GM19463 (cell line): ENCODE measurements around the gene UHRF1.
"Not testable (repeated sequence)": the region's sequence is repeated elsewhere in the genome, so short reads cannot be mapped to it uniquely, and the experiment has no call there.

Experiments
- ATAC-seq: cut with Tn5 transposase; IDR thresholded peaks from one replicate; pipeline ENCODE4 v1.9.1; 2021; ENCODE audit warnings: mild to moderate bottlenecking, moderate library complexity; ENCODE audit not compliant: unreplicated experiment

Gene UHRF1

GRCh38 chr19:4897146-4897545 lies 12.2 kb upstream of the UHRF1 start:
- no peak for ATAC-seq

- not testable (repeated sequence) for ATAC-seq
These were observed 8.4 kb upstream of the UHRF1 start for GRCh38 chr19:4900879-4901278.

GRCh38 chr19:4902796-4903195 lies 6.5 kb upstream of the UHRF1 start, which contains the start of gene ARRDC5:
Gene ARRDC5, minus strand, starts transcription at chr19:4902896. Its CDS starts 71 bp downstream, at chr19:4902825.
- no peak for ATAC-seq

DNA sequence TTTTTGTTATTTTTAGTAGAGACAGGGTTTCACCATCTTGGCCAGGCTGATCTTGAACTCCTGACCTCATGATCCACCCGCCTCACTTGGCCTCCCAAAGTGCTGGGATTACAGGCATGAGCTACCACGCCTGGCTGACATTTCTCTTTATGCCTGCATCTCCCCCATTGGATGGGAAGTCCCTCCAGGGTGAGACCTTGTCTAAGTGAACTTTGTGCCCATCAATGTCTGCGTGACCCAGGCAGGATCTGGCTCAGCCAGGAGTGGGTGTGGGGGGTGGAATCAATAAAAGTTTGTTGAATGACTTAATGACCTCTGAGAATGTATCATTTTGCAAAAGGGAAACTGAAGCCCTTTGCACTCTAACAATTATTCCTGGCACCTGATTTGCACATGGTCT lies 4.8 kb upstream of the UHRF1 start:
- no peak for ATAC-seq

DNA sequence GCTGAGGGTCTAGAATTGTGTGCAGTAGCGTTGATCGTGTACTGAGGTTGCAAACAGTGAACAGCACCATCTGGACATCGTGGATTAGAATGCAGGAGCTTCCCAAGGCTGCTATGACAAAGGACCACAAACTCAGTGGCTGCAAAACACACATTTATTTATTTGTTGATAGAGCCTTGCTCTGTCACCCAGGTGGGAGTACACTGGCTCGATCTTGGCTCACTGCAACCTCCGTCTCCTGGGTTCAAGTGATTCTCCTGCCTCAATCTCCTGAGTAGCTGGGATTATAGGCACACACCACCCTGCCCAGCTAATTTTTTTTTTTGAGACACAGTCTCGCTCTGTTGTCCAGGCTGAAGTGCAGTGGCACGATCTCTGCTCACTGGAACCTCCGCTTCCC lies 2.3 kb upstream of the UHRF1 start:
- ATAC-seq = no peak

DNA sequence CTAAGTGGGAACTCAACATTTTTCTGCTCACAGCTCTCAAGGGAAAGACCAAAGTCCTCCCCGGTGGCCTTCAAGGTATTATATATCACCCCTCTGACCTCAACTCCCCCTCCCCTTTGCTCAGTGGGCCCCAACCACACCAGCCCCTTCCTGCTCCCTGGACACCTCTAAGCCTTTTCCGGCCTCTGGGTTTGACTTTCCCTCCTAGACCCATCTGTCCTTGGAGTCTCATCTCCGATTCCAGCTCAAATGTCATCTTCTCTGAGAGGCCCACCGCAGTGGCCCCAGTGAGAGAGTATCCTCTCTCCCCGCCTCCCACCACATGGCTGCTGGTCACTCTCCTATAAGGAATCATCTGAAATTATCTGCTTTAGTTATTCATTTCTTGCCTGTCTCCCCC lies 941 bp upstream of the UHRF1 start:
- ATAC-seq = no peak

DNA sequence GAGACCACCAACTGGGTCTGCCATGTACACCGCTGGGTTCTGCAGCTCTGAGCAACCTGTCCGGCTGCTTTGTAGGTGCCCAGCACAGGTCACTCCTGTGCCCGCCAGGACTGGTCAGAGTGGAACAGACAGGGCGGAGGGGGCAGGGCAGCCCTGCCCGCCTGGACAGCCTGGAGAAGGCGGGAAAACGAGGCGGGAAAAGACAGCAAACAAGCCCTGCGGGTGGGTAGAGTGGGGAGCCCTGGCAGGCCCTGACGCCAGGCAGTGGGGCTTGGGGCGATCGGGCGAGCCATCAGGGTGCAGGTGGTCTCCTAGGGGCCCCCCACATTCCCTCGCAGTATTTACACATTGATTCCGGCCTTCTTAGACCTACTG lies 533 bp upstream of the UHRF1 start:
- ATAC-seq = no peak

GRCh38 chr19:4909897-4910593 lies 744 bp downstream of the UHRF1 start:
- ATAC-seq = peak; percentile 88

DNA sequence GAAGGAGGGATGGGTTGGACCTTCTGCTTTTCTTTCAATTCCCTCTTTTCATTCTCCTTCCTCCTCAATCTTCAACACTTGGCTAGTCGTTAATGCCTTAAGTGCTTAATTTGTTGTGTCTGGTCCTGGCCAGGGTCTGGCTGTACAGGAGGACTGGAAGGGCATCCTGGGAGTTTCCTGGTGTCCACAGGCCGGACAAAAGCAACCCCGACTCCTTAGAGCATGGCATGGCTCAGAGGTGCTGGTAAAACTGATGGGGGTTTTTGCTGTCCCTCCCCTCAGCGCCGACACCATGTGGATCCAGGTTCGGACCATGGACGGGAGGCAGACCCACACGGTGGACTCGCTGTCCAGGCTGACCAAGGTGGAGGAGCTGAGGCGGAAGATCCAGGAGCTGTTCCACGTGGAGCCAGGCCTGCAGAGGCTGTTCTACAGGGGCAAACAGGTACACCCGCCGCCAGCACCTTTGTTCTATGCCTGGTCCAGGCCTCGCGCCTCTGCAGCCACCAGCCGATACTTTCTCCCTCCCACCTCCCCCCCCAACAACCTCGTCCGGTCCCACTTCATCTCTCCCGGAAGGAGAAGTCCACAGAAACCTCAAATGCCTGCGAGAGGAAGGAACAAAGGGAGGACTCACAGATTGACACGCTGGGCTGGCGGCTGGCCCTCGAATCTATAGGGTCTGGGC lies 1.4 kb downstream of the UHRF1 start:
- no peak for ATAC-seq

DNA sequence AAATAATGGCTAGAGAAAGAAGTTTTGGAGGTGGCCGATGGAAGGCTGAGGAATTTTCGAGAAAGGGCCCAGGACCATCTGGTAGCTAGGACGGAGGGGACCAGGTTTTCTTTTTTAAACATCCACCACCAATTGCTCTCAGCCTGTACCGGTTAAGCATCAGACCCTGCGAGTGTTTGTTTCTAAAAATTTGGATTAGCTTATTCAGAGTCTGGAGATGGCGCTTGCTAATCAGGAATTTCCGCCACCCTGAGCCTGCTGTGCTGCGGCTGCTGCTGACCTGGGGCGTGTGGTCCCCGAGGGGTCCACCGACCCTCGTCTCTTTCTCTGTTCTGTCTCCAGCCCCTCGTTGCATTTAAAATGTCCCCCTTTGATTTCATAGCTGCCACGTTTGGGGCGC lies 2.0 kb downstream of the UHRF1 start:
- no peak for ATAC-seq

DNA sequence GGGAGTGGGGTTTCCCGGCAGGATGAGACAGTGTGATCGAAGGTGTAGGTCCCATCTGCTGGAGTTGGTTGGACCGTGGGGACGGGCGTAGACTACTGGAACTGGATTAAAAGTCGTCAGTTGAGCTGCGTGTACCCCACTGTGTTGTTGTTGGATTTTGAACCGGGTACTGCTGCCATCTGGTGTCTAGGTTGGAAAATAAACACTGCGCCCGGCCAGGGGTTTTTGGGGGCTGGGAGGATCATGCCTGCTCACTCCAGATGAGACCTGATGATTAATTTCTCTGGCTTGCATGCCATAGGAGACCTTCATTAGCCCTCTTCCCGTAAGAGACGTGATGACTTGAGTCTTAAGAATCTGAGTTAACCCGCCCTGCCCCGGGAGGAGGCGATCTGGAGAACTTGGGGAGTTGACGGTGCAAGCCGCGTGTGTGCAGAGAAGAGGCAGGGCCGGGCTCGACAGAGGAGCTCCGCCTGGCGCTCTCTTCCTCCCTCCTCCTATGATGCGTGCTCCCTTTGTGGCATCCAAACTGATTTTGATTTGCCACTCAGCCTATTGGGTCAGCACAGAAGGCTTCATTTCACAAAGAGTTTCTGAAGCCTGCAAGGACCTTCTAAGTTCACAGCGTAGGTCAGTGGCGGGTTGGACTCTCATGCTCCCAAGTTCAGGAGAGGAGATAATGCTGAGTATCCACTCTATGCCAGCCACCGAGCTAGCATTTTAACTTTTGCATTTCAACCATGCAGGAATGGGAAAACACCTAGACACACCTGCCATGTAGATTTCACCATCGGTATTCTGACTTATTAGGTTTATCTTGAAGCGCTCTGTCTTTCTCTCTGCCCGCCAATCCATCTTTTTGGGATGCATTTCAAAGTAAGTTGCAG lies 2.7 kb downstream of the UHRF1 start:
- no peak for ATAC-seq

DNA sequence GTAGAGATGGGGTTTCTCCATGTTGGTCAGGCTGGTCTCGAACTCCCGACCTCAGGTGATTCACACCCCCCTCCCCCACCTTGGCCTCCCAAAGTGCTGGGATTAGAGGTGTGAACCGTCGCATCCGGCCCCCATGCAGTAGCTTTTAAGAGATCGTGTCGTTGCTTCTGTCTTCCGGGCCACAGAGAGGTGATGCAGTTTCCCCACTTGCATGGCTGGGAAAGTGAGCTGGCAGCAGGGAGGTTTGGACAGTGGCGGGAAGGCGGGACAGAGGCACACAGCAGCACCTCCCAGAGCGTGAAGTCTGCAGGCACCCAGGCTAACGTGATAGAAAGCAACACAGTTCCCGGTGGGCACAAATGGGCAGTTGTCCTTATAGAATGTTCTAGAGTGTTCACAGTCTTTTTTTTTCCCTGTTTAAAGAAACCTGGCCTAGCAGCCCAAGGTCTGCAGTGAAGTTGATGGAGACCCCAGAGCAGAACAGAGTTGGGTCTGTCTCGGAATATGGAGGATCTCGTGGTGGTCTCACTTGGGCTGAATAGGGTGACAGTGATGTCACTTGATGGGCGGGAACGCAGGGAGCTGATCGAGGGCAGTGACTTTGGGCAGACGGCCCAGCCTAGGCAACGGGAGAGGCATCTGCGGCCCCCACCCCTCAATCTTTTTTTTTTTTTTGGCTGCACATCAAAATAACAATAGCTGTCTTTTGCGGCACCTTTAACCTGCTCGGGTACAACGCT lies 4.9 kb downstream of the UHRF1 start:
- ATAC-seq = no peak

GRCh38 chr19:4914736-4915501 lies 5.6 kb downstream of the UHRF1 start:
- ATAC-seq = no peak

GRCh38 chr19:4916292-4917082 lies 7.2 kb downstream of the UHRF1 start:
- ATAC-seq = no peak

DNA sequence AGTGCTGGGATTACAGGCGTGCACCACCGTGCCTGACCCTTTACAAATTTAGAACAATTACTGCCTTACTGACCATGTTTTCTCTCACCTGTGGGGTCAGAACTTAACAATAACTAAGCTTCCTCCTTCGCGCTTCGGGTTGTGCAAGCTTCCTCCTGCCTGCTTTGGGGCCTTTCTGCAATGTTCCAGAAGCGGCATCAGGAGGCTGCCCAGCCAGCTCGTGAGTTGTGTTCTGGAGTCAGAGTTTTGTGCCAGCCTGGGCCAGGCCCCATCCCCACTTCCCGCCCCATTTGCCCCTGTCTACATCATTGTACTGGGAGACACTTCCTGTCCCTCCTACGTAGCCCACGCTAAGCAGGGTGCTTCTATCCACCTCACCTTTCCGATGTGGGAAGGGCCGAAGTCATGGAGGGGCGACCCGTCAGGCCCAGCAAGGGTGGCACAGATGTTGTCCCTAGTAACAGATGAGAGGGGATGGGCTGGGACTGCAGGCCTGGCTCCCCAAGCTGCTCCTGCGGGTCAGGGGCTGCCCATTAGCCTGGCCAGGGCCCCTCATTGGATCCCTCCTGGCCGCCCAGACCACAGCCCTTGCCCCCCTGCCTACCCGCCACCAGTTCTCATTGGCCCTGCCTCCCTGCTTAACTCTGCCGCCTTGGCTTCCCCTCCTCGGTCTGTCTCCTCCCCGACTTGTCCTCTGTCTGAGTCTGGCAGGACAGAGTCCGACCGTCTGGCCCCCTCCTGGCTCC lies 13.4 kb downstream of the UHRF1 start:
- ATAC-seq = no peak

DNA sequence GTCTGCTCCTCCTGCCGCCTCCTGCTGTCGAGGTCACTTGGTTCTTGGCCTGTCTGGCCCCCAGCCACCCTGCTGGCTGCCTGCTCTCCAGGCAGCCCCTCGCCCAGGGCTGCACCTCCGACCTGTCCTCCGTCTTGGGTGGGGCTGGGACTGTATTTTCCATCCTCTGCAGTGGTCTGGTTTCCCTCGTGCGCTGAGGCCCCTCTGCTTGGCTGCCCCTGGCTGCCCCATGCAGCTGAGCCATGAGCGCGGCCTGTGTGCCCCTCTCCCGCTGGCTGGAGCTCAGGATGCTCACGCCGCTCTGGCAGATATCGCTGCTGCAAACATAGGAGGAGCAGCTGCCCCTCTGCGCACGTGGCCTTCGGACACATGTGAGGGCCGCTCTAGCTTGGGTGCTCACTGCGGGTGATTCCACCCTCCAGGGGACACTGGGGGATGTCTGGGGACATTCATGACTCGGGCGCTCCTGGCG lies 14.0 kb downstream of the UHRF1 start:
- no peak for ATAC-seq

GRCh38 chr19:4929186-4929585 lies 19.9 kb downstream of the UHRF1 start:
- no peak for ATAC-seq

DNA sequence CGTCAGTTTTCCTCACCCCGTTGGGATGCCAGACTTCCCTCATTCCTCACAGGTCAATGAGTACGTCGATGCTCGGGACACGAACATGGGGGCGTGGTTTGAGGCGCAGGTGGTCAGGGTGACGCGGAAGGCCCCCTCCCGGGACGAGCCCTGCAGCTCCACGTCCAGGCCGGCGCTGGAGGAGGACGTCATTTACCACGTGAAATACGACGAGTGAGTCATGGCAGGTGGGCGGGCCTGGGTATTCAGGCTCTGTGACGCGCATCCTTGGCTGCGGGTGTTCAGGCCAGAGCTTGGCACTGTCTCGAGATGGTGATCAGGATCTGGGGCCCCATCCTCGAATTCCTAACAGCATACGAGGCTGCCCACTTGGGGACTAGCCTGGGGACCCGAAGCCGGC lies 21.4 kb downstream of the UHRF1 start:
- ATAC-seq = no peak

GRCh38 chr19:4932711-4933110 lies 23.4 kb downstream of the UHRF1 start:
- ATAC-seq = no peak
